ENCODE measurements around the gene FRMPD4.

GRCh38 chrX:12753366-12753765 is 615.1 kb downstream of the FRMPD4 start:
- TF ChIP-seq FOS (IDR thresholded peaks at IDR 0.05; ENCODE audit: borderline replicate concordance, insufficient read depth, low read length) (no peak), GATA2 (IDR thresholded peaks at IDR 0.05; ENCODE audit: insufficient read depth, insufficient read length, low read depth, low read length) (no peak), JUN (IDR thresholded peaks at IDR 0.05; ENCODE audit: borderline replicate concordance, insufficient read depth, insufficient read length, low read depth) (no peak), POLR2A (IDR thresholded peaks at IDR 0.05; ENCODE audit: low read depth, low read length) (no peak), EZH2 (IDR thresholded peaks at IDR 0.05; ENCODE audit: borderline replicate concordance, low read depth, low read length, severe bottlenecking) (no peak), MYC (IDR thresholded peaks at IDR 0.05; ENCODE audit: low read depth, low read length) (no peak)
- TF ChIP-seq, protein P1, sequence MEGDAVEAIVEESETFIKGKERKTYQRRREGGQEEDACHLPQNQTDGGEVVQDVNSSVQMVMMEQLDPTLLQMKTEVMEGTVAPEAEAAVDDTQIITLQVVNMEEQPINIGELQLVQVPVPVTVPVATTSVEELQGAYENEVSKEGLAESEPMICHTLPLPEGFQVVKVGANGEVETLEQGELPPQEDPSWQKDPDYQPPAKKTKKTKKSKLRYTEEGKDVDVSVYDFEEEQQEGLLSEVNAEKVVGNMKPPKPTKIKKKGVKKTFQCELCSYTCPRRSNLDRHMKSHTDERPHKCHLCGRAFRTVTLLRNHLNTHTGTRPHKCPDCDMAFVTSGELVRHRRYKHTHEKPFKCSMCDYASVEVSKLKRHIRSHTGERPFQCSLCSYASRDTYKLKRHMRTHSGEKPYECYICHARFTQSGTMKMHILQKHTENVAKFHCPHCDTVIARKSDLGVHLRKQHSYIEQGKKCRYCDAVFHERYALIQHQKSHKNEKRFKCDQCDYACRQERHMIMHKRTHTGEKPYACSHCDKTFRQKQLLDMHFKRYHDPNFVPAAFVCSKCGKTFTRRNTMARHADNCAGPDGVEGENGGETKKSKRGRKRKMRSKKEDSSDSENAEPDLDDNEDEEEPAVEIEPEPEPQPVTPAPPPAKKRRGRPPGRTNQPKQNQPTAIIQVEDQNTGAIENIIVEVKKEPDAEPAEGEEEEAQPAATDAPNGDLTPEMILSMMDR (IDR thresholded peaks at IDR 0.05; ENCODE audit: extremely low read depth in 1 of 2, insufficient read depth in 1 of 2, low read depth in 1 of 2, low read length in 2 of 2): no peak
